GM21528 (cell line): Measurements from ENCODE around the gene ITCH.
A peak's percentile ranks its signal among the peaks of the same experiment; 100 is the strongest.

Experiments
- ATAC-seq: cut with Tn5 transposase; IDR thresholded peaks from one replicate; pipeline ENCODE4 v1.9.1; 2021; ENCODE audit warnings: mild to moderate bottlenecking, moderate library complexity; ENCODE audit not compliant: unreplicated experiment, low FRiP score

The ITCH gene

DNA sequence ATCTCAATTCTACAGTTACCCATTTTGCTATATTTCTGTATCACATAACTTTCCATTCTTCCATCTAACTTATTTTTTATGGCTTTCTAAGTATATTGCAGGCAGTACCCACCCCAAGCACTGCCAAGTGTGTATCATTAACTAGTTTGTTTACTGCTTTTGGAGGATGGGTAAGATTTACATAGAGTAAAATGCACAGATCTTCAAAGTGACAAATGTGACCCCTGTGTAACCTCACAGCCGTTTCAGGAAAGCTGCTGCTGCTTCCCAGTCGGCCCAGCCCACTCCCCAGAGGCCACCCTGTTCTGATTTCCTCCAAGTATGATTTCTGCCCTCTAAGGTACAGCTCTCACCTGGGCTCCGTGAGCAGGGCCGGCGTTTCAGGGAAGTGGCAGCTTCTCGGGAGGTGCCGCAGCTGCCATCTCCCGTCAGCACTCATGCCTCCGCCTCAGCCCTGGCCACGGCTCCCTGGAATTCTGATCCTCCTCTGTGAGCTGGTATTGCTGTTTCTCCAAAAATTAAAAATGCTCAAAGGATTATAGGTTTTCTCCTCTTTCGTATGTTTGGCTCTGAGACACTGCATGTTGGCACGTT is 180.5 kb downstream of the ITCH start:
- no peak for ATAC-seq

DNA sequence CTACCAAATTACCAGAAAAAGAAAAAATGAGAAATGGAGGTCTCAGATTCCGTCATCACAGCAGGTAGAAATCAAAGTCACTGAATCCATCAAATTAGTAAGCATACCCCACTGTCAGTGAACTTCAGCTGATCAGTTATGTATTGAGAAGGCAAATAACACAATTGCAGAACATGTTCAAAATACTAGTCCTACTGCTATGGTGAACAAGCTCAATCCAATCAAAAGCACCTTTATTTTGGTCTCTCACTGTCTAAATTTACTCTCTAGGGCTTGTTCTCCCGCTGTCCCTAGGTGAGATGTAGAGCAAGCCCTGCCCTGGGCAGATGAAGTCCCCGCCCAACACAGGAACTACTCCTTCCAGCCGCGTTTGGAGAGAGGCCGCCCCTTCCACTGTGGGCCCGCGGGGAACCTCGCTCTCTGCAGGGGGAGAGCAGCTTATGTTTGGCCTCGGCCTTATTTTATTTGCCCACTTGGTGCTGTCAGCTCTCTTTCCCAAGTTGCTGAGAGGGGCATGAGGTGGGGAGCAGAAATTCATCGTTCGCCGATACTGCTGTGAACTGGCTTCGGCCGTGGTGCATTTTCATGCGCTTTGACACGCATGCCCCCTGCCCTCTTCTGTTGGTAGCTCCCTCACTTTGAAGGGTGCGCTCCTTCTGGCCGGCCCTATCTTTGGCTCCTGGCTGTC is 181.2 kb downstream of the ITCH start:
- no peak for ATAC-seq

DNA sequence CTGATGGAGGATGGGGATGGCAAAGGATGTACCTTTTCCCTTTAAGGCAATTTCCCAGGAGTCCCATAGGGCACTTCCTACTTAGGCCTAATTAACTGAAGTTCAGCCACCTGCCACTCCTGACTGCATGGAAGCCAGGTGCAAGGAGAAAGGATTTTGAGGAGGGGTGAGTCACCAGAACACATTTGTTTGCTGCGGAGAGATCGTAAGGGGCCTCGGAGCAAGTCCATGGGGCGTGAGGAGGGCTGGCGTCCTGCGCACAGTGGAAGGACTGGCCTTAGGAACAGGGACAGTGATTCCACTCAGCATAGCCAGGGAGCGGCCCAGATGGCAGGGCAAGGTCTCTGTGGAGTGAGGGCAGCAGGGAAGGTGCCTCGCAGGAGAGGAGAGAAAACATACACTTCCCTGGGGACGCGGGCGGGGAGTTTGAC is 183.7 kb downstream of the ITCH start:
- no peak for ATAC-seq

DNA sequence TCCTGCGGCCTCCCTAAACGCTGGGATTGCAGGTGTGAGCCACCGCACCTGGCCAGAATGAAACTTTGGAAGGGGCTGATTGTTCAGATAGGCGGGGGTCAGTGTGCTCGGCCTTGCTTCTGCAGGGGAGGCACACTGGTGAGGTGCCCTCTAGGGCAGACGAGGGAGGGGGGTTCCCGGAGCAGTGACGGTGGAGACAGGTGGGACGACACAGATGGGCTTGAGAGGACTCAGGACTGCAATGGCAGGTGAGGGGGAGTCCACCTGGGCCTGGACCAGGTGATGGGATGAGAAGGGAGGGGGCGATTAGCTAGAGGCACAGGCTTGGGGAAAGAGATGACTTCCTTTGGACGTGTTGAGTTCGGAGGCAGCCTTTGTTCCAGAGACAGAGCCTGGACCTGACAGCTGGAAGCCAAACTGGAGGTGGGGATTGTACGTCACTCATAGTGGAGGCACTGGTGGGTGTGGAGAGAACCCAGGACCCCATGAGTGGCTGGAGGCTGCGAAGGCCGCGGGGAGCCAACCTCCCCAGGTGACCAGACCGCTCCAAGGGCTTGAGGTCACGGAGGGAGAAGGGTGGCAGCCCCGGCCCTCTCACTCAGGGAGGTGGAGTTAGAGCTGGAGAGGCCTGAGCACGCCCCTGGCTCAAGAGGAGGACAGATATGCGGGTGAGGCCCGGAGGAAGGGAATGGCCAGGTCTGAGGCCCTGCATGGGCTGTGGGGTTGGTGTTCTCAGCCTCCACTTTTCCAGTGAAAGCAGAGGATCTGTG is 185.0 kb downstream of the ITCH start:
- ATAC-seq: no peak

DNA sequence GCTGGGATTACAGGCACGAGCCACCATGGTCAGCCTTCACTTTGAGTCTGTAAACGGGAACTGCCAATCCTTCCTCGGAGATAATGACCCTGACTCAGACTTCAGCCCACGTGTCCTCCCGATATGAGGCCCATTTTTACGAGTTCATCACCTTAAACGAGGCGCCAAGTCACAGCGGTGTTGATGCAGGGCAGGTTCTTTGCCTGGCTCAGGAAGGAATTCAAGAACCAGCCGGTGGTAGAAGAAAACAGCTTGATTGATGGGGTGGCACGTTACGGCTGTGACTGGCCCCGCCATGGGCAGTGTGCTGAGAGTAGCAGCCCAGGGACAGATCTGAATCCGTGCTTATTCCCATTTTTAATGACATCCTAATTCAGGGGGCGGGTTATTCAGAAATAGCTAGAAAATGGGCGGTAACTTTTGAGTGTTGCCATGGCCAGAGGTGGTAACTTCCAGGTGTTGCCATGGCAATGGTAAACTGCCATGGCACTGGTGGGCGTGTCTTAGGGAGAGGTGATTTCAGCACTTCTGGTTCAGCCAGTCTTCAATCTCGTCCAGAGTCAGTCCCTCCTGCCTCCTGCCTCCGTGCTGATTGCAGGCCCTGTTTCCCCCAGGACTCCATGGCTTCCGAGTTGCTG is 186.3 kb downstream of the ITCH start:
- ATAC-seq: no peak

DNA sequence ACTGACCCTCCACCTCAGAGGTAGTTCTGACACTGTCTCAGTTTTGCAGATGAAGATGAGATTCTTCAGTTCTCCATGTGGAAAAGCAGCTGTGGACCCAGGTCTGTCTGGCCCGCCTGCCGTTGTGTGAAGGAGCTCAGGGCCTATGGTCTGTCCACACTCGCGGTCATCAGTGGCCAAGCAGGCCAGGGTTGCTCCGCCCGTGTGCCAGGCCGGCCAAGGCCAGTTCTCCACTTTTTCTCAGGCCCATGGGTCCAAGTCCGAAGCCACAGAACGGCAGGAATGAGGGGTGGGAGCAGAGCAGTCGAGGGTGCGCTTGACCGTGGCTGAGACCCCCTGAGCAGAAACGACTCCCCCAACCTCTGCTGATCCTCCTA is 186.8 kb downstream of the ITCH start:
- no peak for ATAC-seq

DNA sequence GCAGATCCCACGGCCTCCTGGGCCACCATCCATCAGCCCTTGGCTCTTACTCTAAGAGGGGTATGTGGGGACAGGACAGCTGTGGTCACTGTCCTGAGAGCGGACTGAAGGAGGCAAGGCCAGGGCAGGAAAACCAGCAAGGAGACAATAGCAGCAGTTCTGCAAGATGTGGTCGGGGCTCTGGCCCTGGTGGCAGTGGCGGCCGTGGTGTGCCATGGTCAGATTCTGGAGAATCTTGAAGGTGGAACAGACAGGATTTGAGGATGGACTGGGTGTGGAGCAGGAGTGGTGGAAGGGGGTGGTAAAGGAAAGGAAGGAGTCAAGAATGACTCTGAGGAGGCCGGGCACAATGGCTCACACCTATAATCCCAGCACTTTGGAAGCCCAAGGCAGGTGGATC is 189.5 kb downstream of the ITCH start:
- no peak for ATAC-seq

DNA sequence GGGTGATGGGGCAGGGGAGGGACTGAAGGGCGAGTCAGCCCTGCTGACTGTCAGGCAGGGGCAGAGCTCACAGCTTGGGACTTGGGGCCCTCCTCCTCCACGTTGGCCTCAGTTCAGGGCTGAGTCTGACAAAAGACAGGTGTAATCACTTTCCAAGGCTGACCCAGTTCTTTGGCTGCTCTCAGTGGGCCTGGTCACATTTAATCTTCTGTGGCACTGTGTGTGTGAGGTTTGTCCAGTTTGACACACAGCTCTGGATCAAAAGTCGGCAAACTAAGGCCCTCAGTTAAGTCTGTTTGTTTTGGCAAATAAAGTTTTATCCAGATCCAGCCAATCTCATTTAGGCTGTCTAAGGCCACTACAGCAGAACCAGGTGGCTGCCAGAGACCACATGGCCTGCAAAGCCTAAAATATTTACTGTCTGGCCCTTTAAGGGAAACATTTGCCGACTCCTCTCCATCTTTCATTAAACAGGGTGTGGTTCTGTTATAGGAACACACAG is 190.3 kb downstream of the ITCH start:
- ATAC-seq: no peak

DNA sequence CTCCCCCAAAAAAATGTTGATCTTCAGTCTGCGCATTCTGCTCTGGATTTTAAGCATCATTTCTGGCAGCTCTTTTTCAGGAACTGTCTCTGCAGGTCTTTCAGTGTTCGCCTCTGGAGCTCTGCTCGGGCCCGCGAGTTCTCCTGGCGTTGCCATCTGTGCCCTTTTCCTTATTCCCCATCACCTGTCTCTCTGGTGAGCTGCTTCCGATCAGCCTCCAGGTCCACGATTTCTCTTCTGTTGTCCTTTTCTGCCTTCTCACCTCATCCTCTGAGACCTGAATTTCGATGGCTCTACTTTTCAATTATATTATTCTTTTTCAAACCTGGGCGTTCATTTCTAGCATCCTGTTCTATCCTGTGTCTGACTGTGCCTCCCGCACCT is 194.9 kb downstream of the ITCH start:
- ATAC-seq: no peak

DNA sequence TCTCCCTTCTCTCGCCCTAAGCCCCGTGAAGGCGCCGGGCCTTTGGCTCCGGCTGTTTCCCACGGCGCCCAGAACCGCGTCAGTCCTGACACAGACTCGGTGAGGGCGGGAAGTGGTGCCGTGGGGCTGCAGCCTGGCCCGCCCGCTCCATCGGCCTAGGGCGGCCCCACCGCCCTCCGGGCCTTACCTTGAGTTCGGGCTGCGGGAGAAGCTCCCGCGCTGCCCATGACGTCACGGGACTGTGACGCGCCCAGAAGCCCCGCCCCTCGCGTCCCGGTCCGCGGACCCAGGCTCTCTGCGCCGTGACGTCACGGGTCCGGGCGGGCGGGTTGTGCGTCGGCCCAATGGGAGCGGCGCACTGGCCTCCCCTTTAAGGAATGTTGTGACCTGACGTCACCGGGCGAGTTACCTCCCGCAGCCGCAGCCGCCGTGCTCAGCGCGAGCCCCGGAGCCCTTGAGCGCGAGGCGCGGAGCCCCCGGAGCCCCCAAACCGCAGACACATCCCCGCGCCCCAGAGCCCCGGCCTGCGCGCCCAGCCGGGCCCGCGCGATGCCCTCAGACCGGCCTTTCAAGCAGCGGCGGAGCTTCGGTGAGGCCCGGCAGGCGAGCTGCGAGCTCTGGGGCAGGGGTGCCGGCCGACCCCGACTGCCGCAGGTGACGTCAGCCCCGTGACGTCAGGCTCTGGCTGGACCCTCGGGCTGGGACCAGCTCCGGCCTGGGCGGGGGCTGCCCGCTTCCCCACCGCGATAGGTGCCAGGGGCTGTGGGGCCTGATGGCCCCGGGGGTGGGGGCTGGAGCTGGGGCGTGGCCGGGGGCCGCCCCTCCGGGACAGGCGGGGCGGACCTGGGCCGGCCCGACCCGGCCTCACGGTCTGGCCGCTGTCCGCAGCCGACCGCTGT is 195.5 kb downstream of the ITCH start, which contains the start of gene MAP1LC3A:
MAP1LC3A (plus strand) TSS at position 399 of the 899 bp plus-strand sequence; CDS start at position 550, 151 bp downstream.
- ATAC-seq: peak; percentile 51

DNA sequence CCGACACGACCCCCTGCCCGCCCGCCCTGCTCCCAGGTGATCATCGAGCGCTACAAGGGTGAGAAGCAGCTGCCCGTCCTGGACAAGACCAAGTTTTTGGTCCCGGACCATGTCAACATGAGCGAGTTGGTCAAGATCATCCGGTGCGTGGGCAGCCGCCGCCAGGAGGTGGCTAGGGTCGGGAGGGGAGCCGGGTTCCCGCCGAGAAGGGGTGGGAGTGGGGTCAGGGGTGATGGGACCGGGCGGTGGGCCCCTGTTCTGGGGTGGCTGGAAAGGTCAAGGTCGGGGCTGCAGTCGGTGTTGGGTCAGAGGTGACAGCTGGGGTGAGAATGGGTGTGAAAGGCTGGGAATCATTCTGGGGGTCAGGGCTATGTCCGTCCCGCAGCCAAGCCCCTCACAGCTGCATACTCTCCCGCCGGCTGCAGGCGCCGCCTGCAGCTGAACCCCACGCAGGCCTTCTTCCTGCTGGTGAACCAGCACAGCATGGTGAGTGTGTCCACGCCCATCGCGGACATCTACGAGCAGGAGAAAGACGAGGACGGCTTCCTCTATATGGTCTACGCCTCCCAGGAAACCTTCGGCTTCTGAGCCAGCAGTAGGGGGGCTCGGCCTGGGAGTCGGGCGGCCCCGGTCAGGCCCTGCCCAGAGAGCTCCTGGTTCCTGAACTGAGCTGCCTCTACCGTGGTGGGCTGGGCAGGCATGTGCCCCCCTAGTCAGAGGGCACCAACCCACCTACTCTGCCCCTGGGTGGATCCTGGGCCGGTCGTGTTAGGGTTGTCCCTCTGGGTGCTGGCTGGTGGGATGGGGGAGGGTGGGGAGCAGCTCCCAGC is 196.5 kb downstream of the ITCH start:
- no peak for ATAC-seq

DNA sequence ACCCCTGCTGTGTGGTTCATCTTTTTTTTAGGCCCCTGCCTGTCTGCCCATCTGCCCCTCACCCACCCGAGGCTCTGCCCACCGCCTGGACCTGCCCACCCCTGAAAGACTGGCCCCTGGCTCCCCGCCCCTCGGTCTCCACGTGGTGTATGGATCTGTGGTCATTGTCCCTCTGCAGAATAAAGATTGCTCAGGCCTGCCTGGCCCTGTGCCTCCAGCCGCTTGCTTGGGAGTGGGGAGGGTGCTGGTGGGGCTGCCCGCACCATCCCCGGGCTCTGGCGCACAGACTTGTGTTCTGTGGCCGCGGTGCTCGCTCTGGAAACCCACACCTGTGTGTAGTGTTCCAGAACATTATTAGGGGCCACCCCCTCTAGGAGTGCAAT is 197.1 kb downstream of the ITCH start:
- ATAC-seq: no peak

DNA sequence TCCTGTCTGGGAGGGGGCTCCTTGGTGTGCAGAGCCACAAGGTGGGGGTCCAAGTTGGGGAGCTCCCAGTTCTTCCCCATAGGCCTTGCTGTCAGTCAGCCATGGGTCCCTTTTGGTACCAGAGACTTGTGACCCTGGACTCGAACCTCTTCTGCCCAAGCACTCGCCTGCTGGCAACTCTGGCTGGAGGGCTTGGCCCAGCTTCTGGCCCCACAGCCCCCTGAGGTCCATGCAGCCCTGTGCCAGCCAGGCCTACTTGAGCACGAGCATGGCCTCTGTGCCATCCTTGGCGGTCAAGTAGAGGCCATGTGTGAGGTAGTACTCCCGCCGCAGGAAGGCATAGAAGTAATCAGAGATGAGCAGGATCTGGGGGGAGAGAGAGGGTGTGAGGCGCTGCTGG is 197.5 kb downstream of the ITCH start:
- ATAC-seq: no peak
